HG02610 (cell line): ENCODE measurements around the gene MCL1.
"Not testable (repeated sequence)": the region's sequence is repeated elsewhere in the genome, so short reads cannot be mapped to it uniquely, and the experiment has no call there.

Experiments
- ATAC-seq: cut with Tn5 transposase; IDR thresholded peaks from one replicate; pipeline ENCODE4 v1.9.1; 2021; ENCODE audit warnings: mild to moderate bottlenecking, moderate library complexity; ENCODE audit not compliant: unreplicated experiment

The MCL1 gene

DNA sequence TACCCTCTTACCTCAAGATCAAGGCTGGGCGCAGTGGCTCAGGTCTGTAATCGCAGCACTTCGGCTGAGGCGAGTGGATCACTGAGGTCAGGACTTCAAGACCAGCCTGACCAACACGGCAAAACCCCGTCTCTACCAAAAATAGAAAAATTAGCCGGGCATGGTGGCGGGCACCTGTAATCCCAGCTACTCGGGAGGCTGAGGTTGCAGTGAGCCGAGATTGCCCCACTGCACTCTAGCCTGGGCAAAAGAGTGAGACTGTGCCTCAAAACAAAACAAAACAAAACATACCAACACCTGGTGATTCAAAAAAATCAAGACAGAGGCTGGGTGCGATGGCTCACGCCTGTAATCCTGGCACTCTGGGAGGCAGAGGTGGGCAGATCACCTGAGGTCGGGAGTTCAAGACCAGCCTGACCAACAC lies 5.8 kb downstream of the MCL1 start:
- not testable (repeated sequence) for ATAC-seq

GRCh38 chr1:150572918-150573647 lies 6.3 kb downstream of the MCL1 start:
- no peak for ATAC-seq

- ATAC-seq, result no peak
These were observed 10.8 kb downstream of the MCL1 start for GRCh38 chr1:150568594-150568966.

DNA sequence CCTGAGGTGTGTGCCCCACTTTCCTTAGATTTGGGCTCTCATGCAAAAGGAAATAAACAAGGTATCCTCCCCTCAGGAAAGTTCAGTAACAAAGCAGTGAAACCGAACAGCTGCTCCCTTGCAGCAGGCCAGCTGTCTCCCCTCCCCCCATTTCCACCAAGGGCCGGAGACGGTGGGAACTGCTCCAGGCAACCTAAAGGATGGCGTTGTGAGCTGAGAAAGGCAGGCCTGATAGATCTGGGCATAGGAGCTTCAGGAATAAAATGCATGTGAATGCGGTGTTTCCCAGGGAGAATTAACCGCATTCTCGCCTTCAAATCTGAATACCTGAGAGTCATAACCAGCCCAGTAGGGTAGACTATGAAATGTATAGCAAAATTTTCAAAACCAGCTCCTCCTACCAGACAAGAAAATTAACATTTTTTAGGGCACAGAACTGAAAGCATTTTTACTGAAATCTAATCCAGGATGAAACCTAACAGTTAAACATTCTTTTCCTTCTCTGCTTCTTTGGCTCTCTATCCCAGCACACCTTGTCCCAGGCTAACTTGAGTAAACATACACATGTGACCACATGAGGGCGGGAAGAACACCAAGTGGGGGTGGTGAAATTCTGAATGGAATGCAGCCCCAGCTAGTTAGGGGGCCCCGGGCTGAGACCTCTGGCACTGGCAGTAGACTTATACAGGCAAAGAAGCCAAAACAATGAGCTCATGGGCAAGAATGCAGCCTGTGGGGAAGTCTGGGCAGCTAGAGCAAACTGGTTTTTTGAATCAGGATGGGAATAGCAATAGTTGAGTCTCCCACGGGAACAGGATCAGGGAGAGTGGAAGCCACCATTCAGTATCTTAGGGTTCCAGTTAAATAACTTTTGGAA lies 11.5 kb downstream of the MCL1 start:
- peak; percentile 5 for ATAC-seq

GRCh38 chr1:150567341-150567716 lies 12.1 kb downstream of the MCL1 start:
- ATAC-seq, result peak; percentile 34

- no peak for ATAC-seq
These were observed 12.6 kb downstream of the MCL1 start for GRCh38 chr1:150566589-150567340.

DNA sequence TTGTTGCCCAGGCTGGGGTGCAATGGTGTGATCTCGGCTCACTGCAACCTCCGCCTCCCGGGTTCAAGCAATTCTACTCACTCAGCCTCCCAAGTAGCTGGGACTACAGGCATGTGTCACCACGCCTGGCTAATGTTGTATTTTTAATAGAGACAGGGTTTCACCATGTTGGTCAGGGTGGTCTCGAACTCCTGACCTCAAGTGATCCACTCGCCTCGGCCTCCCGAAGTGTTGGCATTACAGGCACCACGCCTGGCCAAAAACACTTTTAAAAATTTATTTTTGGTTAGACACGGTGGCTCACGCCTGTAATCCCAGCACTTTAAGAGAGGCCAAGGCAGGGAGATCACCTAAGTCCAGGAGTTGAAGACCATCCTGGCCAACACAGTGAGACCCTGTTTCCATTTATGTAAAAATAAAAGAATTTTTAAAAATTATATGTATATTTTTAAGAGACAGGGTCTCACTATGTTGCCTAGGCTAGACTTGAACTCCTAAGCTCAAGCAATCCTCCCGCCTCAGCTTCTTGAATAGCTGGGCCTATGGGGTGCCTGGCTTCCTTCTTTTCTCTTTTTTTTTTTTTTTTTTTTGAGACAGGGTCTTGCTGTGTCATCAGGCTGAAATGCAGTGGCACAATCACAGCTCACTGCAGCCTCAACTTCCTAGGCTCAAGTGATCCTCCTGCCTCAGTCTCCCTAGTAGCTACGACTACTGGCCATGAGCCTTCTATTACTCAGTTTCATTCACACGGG lies 14.0 kb downstream of the MCL1 start:
- not testable (repeated sequence) for ATAC-seq

DNA sequence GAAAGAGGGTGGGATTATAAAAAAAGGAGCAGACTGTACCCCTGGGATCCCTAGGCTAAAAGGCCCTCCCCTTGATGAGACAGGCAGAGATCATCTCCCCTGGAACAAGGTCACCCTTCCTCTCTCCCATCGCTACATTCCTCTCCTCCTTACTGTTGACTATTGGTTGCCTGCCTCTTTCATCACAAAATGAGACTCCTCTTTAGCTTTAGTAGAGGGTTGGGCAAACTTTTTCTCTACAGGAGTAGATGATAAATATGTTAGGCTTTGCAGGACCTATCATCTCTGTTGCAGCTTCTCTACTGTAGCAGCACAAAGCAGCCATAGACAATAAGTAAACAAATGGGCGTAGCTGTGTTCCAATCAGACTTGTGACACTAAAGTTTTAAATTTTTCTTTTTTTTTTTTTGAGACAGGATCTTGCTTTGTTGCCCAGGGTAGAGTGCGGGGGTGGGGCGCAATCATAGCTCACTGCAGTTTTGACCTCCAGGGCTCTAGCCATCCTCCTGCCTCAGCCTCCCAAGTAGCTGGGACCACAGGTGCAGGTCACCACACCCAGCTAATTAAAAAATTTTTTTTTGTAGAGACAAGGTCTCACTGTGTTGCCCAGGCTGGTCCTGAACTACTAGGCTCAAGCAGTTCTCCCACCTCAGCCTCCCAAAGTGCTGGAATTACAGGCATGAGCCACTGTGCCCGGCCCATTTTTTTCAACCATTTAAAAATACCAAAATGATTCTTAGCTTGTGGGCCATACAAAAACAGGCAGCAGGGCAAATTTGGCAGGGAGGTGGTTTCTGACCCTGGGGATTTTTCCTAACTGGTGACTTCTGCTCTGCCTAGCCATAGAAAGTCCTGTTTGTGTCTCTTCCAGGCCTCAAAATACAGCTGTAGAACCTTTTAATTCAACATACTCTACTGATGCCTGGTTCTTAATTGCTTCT lies 15.1 kb downstream of the MCL1 start:
- no peak for ATAC-seq

GRCh38 chr1:150563340-150564038 lies 15.9 kb downstream of the MCL1 start:
- ATAC-seq, result peak; percentile 20

- peak; percentile 30 for ATAC-seq
These were observed 16.7 kb downstream of the MCL1 start for GRCh38 chr1:150562446-150563339.

GRCh38 chr1:150561974-150562445 lies 17.4 kb downstream of the MCL1 start:
- ATAC-seq, result peak; percentile 39

DNA sequence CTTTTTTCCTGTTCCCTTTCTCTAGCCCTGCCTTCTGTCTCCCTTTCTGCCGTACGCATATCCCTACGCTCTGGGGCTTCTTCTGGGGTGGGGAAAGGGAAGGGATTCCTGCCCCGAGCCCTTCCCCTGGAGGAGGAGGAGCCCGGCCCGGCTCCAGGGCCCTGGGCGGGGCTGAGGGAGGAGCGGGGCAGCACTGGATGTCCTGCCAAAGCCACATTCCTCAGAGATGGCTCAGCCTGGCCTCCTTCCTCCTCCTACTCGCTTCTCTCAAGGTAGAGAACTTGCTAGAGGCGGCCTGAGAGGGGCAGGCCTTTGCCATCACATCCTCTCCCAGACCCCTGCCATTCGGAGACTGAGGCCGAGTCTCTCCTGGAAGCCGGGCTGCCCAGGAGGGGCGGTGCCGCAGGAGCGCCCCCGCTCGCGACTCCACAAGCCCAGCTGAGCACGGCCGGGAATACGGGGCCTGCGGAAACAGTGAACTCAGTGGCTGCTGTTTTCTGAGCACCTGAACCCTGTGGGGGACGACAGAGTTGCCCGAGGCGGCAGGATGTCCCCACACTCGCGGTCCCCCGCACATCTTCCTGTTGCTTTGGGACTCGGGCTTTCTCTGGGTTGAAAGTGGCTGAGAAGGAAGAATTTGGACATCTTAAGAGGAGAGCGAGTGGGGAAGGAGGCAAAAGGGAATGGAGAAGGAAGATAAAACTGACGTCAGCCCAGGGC lies 18.0 kb downstream of the MCL1 start:
- peak; percentile 15 for ATAC-seq

DNA sequence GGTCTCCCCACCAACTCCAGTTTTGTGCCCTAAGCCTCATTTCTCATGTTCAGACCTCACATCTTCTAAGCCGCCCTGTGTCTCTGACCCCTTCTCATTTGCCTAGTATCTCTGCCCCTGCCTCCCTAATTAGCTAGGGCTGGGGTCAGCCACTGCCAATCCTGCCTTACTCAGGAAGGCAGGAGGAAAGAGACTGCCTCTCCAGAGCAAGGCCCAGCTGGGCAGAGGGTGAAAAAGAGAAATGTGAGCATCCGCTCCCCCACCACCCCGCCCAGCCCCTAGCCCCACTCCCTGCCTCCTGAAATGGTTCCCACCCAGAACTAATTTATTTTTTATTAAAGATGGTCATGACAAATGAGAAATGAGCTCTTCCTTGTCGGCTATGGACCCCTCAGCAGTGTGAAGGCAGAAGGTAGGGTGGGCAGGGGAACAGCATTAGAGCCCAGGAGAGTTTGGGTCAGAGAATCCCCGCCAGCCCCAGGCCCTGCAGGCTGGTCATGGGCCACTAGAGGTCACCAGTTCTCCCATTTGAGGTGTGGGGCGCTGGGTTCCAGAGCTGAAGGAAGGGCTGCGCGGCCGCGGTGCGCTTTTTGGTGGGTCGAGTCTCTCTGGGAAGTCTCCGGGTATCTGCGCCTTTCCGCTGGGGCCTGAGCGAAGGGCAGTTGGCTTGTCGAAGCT lies 18.7 kb downstream of the MCL1 start:
- ATAC-seq, result peak; percentile 25

GRCh38 chr1:150560011-150560438 lies 19.4 kb downstream of the MCL1 start:
- no peak for ATAC-seq

GRCh38 chr1:150559656-150560010 lies 19.8 kb downstream of the MCL1 start:
- no peak for ATAC-seq

DNA sequence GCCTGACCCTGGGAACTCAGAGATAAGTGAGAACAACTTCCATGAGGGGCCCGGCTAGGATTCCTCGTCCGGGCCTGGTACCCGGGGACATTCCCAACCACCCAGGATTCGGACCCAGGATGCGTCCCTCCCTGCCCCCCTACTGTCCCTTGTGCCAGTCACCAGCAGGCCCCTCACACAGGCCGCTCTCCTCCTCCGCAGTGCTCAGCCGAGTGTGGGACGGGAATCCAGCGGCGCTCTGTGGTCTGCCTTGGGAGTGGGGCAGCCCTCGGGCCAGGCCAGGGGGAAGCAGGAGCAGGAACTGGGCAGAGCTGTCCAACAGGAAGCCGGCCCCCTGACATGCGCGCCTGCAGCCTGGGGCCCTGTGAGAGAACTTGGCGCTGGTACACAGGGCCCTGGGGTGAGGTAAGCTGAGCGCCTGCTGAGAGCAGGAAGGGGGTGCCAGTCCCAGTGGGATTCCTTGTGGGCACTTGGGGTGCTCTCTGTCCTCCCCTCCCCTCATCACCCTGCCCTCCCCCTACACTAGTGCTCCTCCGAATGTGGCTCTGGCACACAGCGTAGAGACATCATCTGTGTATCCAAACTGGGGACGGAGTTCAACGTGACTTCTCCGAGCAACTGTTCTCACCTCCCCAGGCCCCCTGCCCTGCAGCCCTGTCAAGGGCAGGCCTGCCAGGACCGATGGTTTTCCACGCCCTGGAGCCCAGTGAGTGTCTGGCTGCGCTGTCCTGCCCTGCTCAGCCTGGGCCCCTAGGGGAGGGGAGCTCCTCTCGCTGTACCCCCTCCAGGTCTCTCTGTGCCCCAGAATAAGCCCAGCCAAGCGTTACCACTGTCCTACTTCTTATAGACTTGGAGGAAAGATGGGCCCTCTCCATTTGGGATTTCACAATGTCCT lies 20.4 kb downstream of the MCL1 start:
- ATAC-seq, result no peak
